Left renal pelvis (tissue), 4 donors: ENCODE results near the gene VARS1. TPM values are rescaled to one million over a fixed set of nuclear protein-coding genes. Genes with fewer than 3 reads are reported as not detected.
"Not testable (repeated sequence)": the region's sequence is repeated elsewhere in the genome, so short reads cannot be mapped to it uniquely, and the experiment has no call there.

Experiments used
- DNase-seq, 4 donors: peaks; one replicate each; pipeline ENCODE4 v3.0.0-alpha.2; 2013; ENCODE audit warnings: low read depth in 4 of 4, low spot score in 3 of 4
- polyA plus RNA-seq, 4 donors: library from polyadenylated mRNA; unstranded; fragments of 120-200 nt; gene quantifications; one replicate each; pipeline ENCODE4 v1.2.1, GENCODE V29; 2013; ENCODE audit not compliant: insufficient read length in 4 of 4

VARS1 gene
- polyA plus RNA-seq, 4 donors = 42.7 to 67.9 (median 60.0) TPM

- DNase-seq = peak in 1 of 4 donors; percentile 62
Observed at GRCh38 chr6:31822036-31822821, 26.7 kb upstream of the VARS1 start.

GRCh38 chr6:31821301-31822035 is 25.9 kb upstream of the VARS1 start:
- peak in 1 of 4 donors; percentile 62 for DNase-seq

GRCh38 chr6:31820399-31820798 is 24.8 kb upstream of the VARS1 start:
- not testable (repeated sequence) for DNase-seq

GRCh38 chr6:31819871-31820299 is 24.3 kb upstream of the VARS1 start:
- no peak for DNase-seq

GRCh38 chr6:31817929-31818511 is 22.5 kb upstream of the VARS1 start:
- not testable (repeated sequence) for DNase-seq

- DNase-seq = not testable (repeated sequence)
Observed at GRCh38 chr6:31817133-31817928, 21.8 kb upstream of the VARS1 start.

GRCh38 chr6:31815025-31815838 is 19.7 kb upstream of the VARS1 start, which contains the start of the genes HSPA1A and HSPA1L:
Gene HSPA1A, plus strand, starts transcription at chr6:31815543. Its CDS starts 214 bp downstream, at chr6:31815757.
Gene HSPA1L, minus strand, starts transcription at chr6:31815283. Its CDS starts 3,311 bp downstream, at chr6:31811972.
- DNase-seq = peak in 3 of 4 donors; percentile 94 to 95 (median 95)

- DNase-seq = peak in 3 of 4 donors; percentile 88 to 96 (median 94)
Observed at GRCh38 chr6:31814677-31815024, 19.1 kb upstream of the VARS1 start.

- DNase-seq = no peak
Observed at GRCh38 chr6:31813465-31813849, 17.9 kb upstream of the VARS1 start.

GRCh38 chr6:31811645-31812044 is 16.1 kb upstream of the VARS1 start:
- DNase-seq = no peak

- not testable (repeated sequence) for DNase-seq
Observed at GRCh38 chr6:31808599-31808998, 13.0 kb upstream of the VARS1 start.

GRCh38 chr6:31806470-31807272 is 11.1 kb upstream of the VARS1 start, which contains the start of gene LSM2:
Gene LSM2, minus strand, starts transcription at chr6:31806966. Its CDS starts 209 bp downstream, at chr6:31806757.
- peak; percentile 90 to 92 (median 91) for DNase-seq

- DNase-seq = no peak
Observed at GRCh38 chr6:31805939-31806469, 10.5 kb upstream of the VARS1 start.

- not testable (repeated sequence) for DNase-seq
Observed at GRCh38 chr6:31801031-31801927, 5.7 kb upstream of the VARS1 start.

- DNase-seq = no peak
Observed at GRCh38 chr6:31799781-31800180, 4.2 kb upstream of the VARS1 start.

- no peak for DNase-seq
Observed at GRCh38 chr6:31797588-31797987, 2.0 kb upstream of the VARS1 start.

GRCh38 chr6:31796993-31797385 is 1.4 kb upstream of the VARS1 start:
- DNase-seq = no peak
